Measurements from ENCODE around the gene TMEM259. TPM values are rescaled to one million over a fixed set of nuclear protein-coding genes. Genes with fewer than 3 reads are reported as not detected.
A peak's percentile ranks its signal among the peaks of the same experiment; 100 is the strongest.
"Not testable (repeated sequence)": the region's sequence is repeated elsewhere in the genome, so short reads cannot be mapped to it uniquely, and the experiment has no call there.

Gene TMEM259
- total RNA-seq, 1 donor from 2014 or later, result 157 TPM

DNA sequence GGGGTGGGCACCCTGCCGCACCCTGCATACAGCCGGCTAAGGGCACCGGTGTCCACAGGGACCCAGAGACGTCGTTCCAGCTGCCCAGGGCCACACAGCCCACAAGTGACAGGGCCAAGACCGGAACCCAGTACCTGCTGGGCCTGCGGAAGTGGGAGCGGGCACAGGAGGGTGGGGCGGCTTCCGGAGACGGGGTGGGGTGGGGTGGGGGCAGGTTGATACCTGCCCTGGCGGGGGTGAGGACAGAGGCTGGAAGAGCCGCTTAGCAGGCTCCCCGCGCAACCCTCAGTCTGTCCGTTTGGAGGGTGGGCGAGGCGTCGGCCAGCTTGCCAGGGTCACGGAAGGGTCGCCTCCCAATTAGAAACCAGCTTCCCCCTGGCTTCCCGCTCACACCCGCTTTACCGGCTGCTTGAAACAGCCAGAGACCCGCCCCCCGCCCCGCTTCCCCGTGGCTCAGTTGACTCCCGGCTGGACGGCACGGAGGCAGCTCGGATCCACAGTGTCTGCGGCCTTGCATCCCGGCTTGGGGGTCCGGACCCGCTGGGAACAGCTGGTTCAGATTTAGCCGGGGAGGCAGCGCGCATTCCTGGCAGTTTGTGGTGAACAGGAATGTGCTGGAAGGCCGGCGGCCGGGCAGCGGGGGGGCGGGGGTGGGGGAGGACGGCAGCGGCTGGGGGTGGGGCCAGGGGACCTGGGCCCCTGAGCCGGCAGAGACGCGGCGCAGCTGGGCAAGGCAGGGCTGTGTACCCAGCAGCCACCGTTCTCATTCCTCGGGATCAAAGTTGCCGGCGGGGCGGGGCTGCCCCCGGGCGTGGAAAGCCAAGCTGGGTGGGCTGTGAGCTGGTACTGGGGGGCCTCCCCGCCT lies 7.4 kb upstream of the TMEM259 start:
- Mint-ChIP-seq H3K4me1 (ENCODE audit: unreplicated experiment) (peaks cover 23% of the 10 kb centered on the region), H3K27me3 (ENCODE audit: unreplicated experiment) (no peaks in the 10 kb centered on the region), H3K9me3 (ENCODE audit: unreplicated experiment) (no peaks in the 10 kb centered on the region), H3K36me3 (ENCODE audit: unreplicated experiment) (peaks cover 20% of the 10 kb centered on the region), H3K4me3 (ENCODE audit: unreplicated experiment) (peak overlapping the region; percentile 90), H3K27ac (ENCODE audit: unreplicated experiment) (peak overlapping the region; percentile 85)
- TF ChIP-seq, protein P1, sequence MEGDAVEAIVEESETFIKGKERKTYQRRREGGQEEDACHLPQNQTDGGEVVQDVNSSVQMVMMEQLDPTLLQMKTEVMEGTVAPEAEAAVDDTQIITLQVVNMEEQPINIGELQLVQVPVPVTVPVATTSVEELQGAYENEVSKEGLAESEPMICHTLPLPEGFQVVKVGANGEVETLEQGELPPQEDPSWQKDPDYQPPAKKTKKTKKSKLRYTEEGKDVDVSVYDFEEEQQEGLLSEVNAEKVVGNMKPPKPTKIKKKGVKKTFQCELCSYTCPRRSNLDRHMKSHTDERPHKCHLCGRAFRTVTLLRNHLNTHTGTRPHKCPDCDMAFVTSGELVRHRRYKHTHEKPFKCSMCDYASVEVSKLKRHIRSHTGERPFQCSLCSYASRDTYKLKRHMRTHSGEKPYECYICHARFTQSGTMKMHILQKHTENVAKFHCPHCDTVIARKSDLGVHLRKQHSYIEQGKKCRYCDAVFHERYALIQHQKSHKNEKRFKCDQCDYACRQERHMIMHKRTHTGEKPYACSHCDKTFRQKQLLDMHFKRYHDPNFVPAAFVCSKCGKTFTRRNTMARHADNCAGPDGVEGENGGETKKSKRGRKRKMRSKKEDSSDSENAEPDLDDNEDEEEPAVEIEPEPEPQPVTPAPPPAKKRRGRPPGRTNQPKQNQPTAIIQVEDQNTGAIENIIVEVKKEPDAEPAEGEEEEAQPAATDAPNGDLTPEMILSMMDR (IDR thresholded peaks at IDR 0.05), result no peak
- peak; percentile 99 for DNase-seq (ENCODE audit: extremely low spot score, unreplicated experiment)

GRCh38 chr19:1027650-1028061 lies 6.7 kb upstream of the TMEM259 start:
- H3K4me1 Mint-ChIP-seq (ENCODE audit: unreplicated experiment), result peaks cover 23% of the 10 kb centered on the region
- H3K27me3 Mint-ChIP-seq (ENCODE audit: unreplicated experiment), result no peaks in the 10 kb centered on the region
- peak overlapping the region; percentile 90 for H3K4me3 Mint-ChIP-seq (ENCODE audit: unreplicated experiment)
- DNase-seq (ENCODE audit: extremely low spot score, unreplicated experiment), result no peak
- H3K36me3 Mint-ChIP-seq (ENCODE audit: unreplicated experiment), result peaks cover 19% of the 10 kb centered on the region
- H3K9me3 Mint-ChIP-seq (ENCODE audit: unreplicated experiment), result no peaks in the 10 kb centered on the region
- TF ChIP-seq, protein P1 (IDR thresholded peaks at IDR 0.05), result no peak
- H3K27ac Mint-ChIP-seq (ENCODE audit: unreplicated experiment), result peak overlapping the region; percentile 85

- H3K36me3 Mint-ChIP-seq (ENCODE audit: unreplicated experiment), result peaks cover 14% of the 10 kb centered on the region
- TF ChIP-seq, protein P1 (IDR thresholded peaks at IDR 0.05), result no peak
Measured at GRCh38 chr19:1026783-1027649, 6.1 kb upstream of the TMEM259 start.

GRCh38 chr19:1025960-1026782 lies 5.2 kb upstream of the TMEM259 start, which contains the start of gene CNN2:
Gene CNN2, plus strand, starts transcription at chr19:1026608. Its CDS starts 54 bp downstream, at chr19:1026662.
- DNase-seq (ENCODE audit: extremely low spot score, unreplicated experiment), result peak; percentile 92
- TF ChIP-seq, protein P1 (IDR thresholded peaks at IDR 0.05), result no peak
- peaks cover 27% of the 10 kb centered on the region for H3K4me1 Mint-ChIP-seq (ENCODE audit: unreplicated experiment)
- H3K36me3 Mint-ChIP-seq (ENCODE audit: unreplicated experiment), result peaks cover 14% of the 10 kb centered on the region
- no peaks in the 10 kb centered on the region for H3K27me3 Mint-ChIP-seq (ENCODE audit: unreplicated experiment)
- no peaks in the 10 kb centered on the region for H3K9me3 Mint-ChIP-seq (ENCODE audit: unreplicated experiment)
- H3K27ac Mint-ChIP-seq (ENCODE audit: unreplicated experiment), result peak within 1 kb of the TSS; percentile 96
- peak within 1 kb of the TSS; percentile 90 for H3K4me3 Mint-ChIP-seq (ENCODE audit: unreplicated experiment)

More at GRCh38 chr19:1026783-1027649, 6.1 kb upstream of the TMEM259 start:
- H3K27me3 Mint-ChIP-seq (ENCODE audit: unreplicated experiment), result no peaks in the 10 kb centered on the region
- H3K4me3 Mint-ChIP-seq (ENCODE audit: unreplicated experiment), result peak overlapping the region; percentile 90
- no peaks in the 10 kb centered on the region for H3K9me3 Mint-ChIP-seq (ENCODE audit: unreplicated experiment)
- H3K27ac Mint-ChIP-seq (ENCODE audit: unreplicated experiment), result peak overlapping the region; percentile 91
- H3K4me1 Mint-ChIP-seq (ENCODE audit: unreplicated experiment), result peaks cover 23% of the 10 kb centered on the region
- no peak for DNase-seq (ENCODE audit: extremely low spot score, unreplicated experiment)

DNA sequence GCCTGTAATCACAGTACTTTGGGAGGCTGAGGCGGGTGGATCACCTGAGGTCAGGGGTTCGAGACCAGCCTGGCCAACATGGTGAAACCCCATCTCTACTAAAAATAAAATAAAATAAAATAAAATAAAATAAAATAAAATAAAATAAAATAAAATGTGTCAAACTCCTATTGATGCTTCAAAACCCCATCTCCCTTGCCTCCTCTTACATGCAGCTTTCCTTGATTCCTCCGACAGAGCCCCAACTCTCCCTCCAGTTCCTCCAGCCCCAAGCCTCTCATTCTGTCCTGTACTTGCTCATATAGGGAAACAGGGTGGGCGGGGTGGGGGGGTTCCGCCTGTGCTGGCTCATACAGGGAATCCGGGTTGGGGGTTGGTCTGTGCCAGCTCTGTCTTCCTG lies 4.2 kb upstream of the TMEM259 start:
- not testable (repeated sequence) for H3K4me3 Mint-ChIP-seq (ENCODE audit: unreplicated experiment); H3K27me3 Mint-ChIP-seq (ENCODE audit: unreplicated experiment); DNase-seq (ENCODE audit: extremely low spot score, unreplicated experiment); H3K36me3 Mint-ChIP-seq (ENCODE audit: unreplicated experiment); H3K9me3 Mint-ChIP-seq (ENCODE audit: unreplicated experiment); H3K27ac Mint-ChIP-seq (ENCODE audit: unreplicated experiment)
- H3K4me1 Mint-ChIP-seq (ENCODE audit: unreplicated experiment), result peaks cover 17% of the 10 kb centered on the region

GRCh38 chr19:1023883-1024188 lies 2.9 kb upstream of the TMEM259 start:
- not testable (repeated sequence) for H3K27ac Mint-ChIP-seq (ENCODE audit: unreplicated experiment); H3K9me3 Mint-ChIP-seq (ENCODE audit: unreplicated experiment); DNase-seq (ENCODE audit: extremely low spot score, unreplicated experiment); H3K36me3 Mint-ChIP-seq (ENCODE audit: unreplicated experiment); H3K27me3 Mint-ChIP-seq (ENCODE audit: unreplicated experiment); H3K4me3 Mint-ChIP-seq (ENCODE audit: unreplicated experiment)
- H3K4me1 Mint-ChIP-seq (ENCODE audit: unreplicated experiment), result peaks cover 21% of the 10 kb centered on the region
